ENCODE data around the gene VAC14.

VAC14 gene

GRCh38 chr16:70694088-70694867 lies 106.7 kb downstream of the VAC14 start:
- DNase-seq (ENCODE audit: low read depth in 2 of 2, low spot score in 1 of 2) = no peak

- no peak for DNase-seq (ENCODE audit: low read depth in 2 of 2, low spot score in 1 of 2)
Measured at GRCh38 chr16:70692873-70693671, 107.9 kb downstream of the VAC14 start.

GRCh38 chr16:70692130-70692872 lies 108.7 kb downstream of the VAC14 start:
- DNase-seq (ENCODE audit: low read depth in 2 of 2, low spot score in 1 of 2) = no peak

- DNase-seq (ENCODE audit: low read depth in 2 of 2, low spot score in 1 of 2) = no peak
Measured at GRCh38 chr16:70691223-70692129, 109.5 kb downstream of the VAC14 start.

- no peak for DNase-seq (ENCODE audit: low read depth in 2 of 2, low spot score in 1 of 2)
Measured at GRCh38 chr16:70689970-70690891, 110.7 kb downstream of the VAC14 start.

GRCh38 chr16:70689035-70689969 lies 111.7 kb downstream of the VAC14 start:
- DNase-seq (ENCODE audit: low read depth in 2 of 2, low spot score in 1 of 2) = no peak

- DNase-seq (ENCODE audit: low read depth in 2 of 2, low spot score in 1 of 2) = no peak
Measured at GRCh38 chr16:70688246-70688742, 112.7 kb downstream of the VAC14 start.

GRCh38 chr16:70687671-70688245 lies 113.2 kb downstream of the VAC14 start:
- no peak for DNase-seq (ENCODE audit: low read depth in 2 of 2, low spot score in 1 of 2)

- DNase-seq (ENCODE audit: low read depth in 2 of 2, low spot score in 1 of 2) = no peak
Measured at GRCh38 chr16:70687102-70687511, 113.9 kb downstream of the VAC14 start.

- no peak for DNase-seq (ENCODE audit: low read depth in 2 of 2, low spot score in 1 of 2)
Measured at GRCh38 chr16:70686376-70687101, 114.4 kb downstream of the VAC14 start.

GRCh38 chr16:70685938-70686375 lies 115.0 kb downstream of the VAC14 start, which contains the start of gene MTSS2:
Gene MTSS2 (minus strand): TSS chr16:70686053. CDS start chr16:70685791, 262 bp downstream.
- peak in 1 of 2 donors; percentile 13 for DNase-seq (ENCODE audit: low read depth in 2 of 2, low spot score in 1 of 2)

- DNase-seq (ENCODE audit: low read depth in 2 of 2, low spot score in 1 of 2) = no peak
Measured at GRCh38 chr16:70685061-70685937, 115.7 kb downstream of the VAC14 start.

- DNase-seq (ENCODE audit: low read depth in 2 of 2, low spot score in 1 of 2) = no peak
Measured at GRCh38 chr16:70684146-70685060, 116.6 kb downstream of the VAC14 start.

GRCh38 chr16:70683146-70683944 lies 117.6 kb downstream of the VAC14 start:
- DNase-seq (ENCODE audit: low read depth in 2 of 2, low spot score in 1 of 2) = no peak

All from stimulated activated CD8-positive, alpha-beta memory T cell treated with anti-CD3 and anti-CD28 coated beads, Interleukin-4, amount 100 ng/mL, for 4 hours (primary cell).